ENCODE results near the gene MGP. TPM values are rescaled to one million over a fixed set of nuclear protein-coding genes. Genes with fewer than 3 reads are reported as not detected.

The MGP gene
- total and polyA plus RNA-seq, 2 donors (not counting 1 experiment from before 2014, with no cell fraction given): 0.39 to 0.81 TPM

DNA sequence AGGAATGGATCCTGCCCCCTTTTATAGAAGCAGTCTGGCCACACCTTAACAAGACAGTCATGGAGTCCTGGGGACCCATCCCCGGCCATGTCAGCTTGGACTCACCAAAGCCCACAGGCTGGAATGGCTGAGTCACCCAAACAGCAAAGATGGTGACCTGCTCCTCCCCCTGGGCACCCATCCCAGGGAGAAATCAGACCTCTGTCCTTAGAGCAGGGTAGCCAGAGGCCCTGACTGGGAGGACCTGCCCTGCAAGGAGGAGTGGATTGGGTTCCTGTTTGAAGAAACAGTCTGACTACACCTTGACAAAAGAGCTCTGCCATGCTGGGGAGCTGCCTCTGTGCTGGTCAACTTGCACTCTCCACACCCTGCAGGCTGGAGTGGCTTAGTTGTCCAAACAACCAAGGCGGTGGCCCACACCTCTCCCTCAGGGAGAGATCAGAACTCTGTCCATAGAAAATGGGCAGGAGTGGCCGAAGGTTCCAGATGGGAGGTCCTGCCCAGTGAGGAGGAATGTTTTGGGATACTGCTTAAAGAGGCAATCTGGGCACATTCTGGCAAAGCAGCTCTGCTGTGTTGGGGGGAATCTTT is 16.6 kb downstream of the MGP start:
- H3K9me3 ChIP-seq (ENCODE audit: control extremely low read depth in 1 of 3, control insufficient read depth in 2 of 3, insufficient read depth in 1 of 3, low read length in 2 of 3): peaks cover 0 to 17% (median 2%) of the 10 kb centered on the region in 3 donors
- ATAC-seq (ENCODE audit: low read depth) (no peak), DNase-seq (no peak)
- no peaks in the 10 kb centered on the region for H3K9me3 Mint-ChIP-seq (ENCODE audit: insufficient read depth)
- H4K20me1 ChIP-seq (ENCODE audit: control insufficient read depth, insufficient read depth, low read length, poor library complexity, severe bottlenecking): no peaks in the 10 kb centered on the region
- H3K9ac ChIP-seq (ENCODE audit: low read length): no peak overlapping the region
- no peak for TF ChIP-seq CTCF (IDR thresholded peaks at IDR 0.05)
- TF ChIP-seq EZH2 (IDR thresholded peaks at IDR 0.05; ENCODE audit: borderline replicate concordance, insufficient read depth, low read depth, low read length, poor library complexity, severe bottlenecking): no peak
- no peak overlapping the region for H3K4me3 ChIP-seq (ENCODE audit: control extremely low read depth in 1 of 5, extremely low read depth in 1 of 5, insufficient read depth in 1 of 5, low read depth in 2 of 5, low read length in 4 of 5)
- H3K36me3 ChIP-seq (replicated peaks in 1 of 2; ENCODE audit: control extremely low read depth in 1 of 2, control insufficient read depth in 1 of 2, extremely low read depth in 1 of 2, insufficient read depth in 2 of 2, low read length in 1 of 2): no peaks in the 10 kb centered on the region
- H3K4me1 Mint-ChIP-seq: peaks cover 2% of the 10 kb centered on the region
- H3K27me3 Mint-ChIP-seq: peaks cover 16% of the 10 kb centered on the region
- peaks cover 0 to 4% of the 10 kb centered on the region in 2 donors for H3K4me1 ChIP-seq (ENCODE audit: control insufficient read depth in 2 of 2, insufficient read depth in 2 of 2, low read length in 2 of 2)
- H3K4me2 ChIP-seq (replicated peaks; ENCODE audit: low read depth, low read length, poor library complexity, severe bottlenecking): no peak overlapping the region
- H2AFZ ChIP-seq (ENCODE audit: insufficient read depth, low read depth, low read length, poor library complexity, severe bottlenecking): no peak overlapping the region
- H3K27me3 ChIP-seq (replicated peaks in 1 of 4; ENCODE audit: control extremely low read depth in 1 of 4, control insufficient read depth in 3 of 4, insufficient read depth in 4 of 4, low read length in 3 of 4): peaks cover 0 to 14% (median 2%) of the 10 kb centered on the region in 4 experiments
- no peak overlapping the region for H3K27ac Mint-ChIP-seq
- H3K79me2 ChIP-seq (ENCODE audit: control insufficient read depth, insufficient read depth, low read length): no peaks in the 10 kb centered on the region
- ChIA-PET CTCF (no interaction called here), POLR2A (no interaction called here)
- 100% methylated on average over 2 of the region's 3 CpGs for WGBS (ENCODE audit: insufficient coverage)
- H3K27ac ChIP-seq (ENCODE audit: low read length in 2 of 2): no peak overlapping the region
- intact Hi-C loops (cut with micrococcal nuclease): no loop called here
- no peak overlapping the region for H3K4me3 Mint-ChIP-seq

DNA sequence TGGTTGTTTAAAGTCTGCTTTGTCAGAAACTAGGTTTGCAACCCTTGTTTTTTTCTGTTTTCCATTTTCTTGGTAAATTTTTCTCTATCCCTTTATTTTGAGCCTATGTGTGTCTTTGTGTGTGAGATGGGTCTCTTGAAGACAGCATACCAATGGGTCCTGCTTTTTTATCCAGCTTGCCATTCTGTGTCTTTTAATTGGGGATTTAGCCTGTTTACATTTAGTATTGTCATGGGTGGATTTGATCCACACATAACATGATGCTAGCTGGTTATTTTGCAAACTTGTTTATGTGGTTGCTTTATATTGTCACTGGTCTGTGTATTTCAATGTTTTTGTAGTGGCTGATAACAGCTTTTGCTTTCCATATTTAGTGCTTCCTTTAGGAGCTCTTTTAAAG is 25.2 kb downstream of the MGP start:
- no peak overlapping the region for H3K4me3 ChIP-seq (ENCODE audit: control extremely low read depth in 1 of 5, extremely low read depth in 1 of 5, insufficient read depth in 1 of 5, low read depth in 2 of 5, low read length in 4 of 5)
- H3K9me3 ChIP-seq (ENCODE audit: control extremely low read depth in 1 of 3, control insufficient read depth in 2 of 3, insufficient read depth in 1 of 3, low read length in 2 of 3): peaks cover 2 to 15% (median 6%) of the 10 kb centered on the region in 3 donors
- peaks cover 7% of the 10 kb centered on the region for H3K9me3 Mint-ChIP-seq (ENCODE audit: insufficient read depth)
- H3K4me1 ChIP-seq (ENCODE audit: control insufficient read depth in 2 of 2, insufficient read depth in 2 of 2, low read length in 2 of 2): peaks cover 8 to 15% of the 10 kb centered on the region in 2 donors
- no peaks in the 10 kb centered on the region for H3K79me2 ChIP-seq (ENCODE audit: control insufficient read depth, insufficient read depth, low read length)
- H4K20me1 ChIP-seq (ENCODE audit: control insufficient read depth, insufficient read depth, low read length, poor library complexity, severe bottlenecking): no peaks in the 10 kb centered on the region
- H3K27me3 Mint-ChIP-seq: no peaks in the 10 kb centered on the region
- no peak overlapping the region for H3K4me3 Mint-ChIP-seq
- DNase-seq (no peak), ATAC-seq (ENCODE audit: low read depth) (no peak)
- H2AFZ ChIP-seq (ENCODE audit: insufficient read depth, low read depth, low read length, poor library complexity, severe bottlenecking): no peak overlapping the region
- H3K9ac ChIP-seq (ENCODE audit: low read length): no peak overlapping the region
- no peak for TF ChIP-seq CTCF (IDR thresholded peaks at IDR 0.05)
- no peak for TF ChIP-seq EZH2 (IDR thresholded peaks at IDR 0.05; ENCODE audit: borderline replicate concordance, insufficient read depth, low read depth, low read length, poor library complexity, severe bottlenecking)
- H3K27me3 ChIP-seq (replicated peaks in 1 of 4; ENCODE audit: control extremely low read depth in 1 of 4, control insufficient read depth in 3 of 4, insufficient read depth in 4 of 4, low read length in 3 of 4): no peaks in the 10 kb centered on the region
- ChIA-PET POLR2A (no interaction called here), CTCF (no interaction called here)
- no peak overlapping the region for H3K27ac Mint-ChIP-seq
- intact Hi-C loops (cut with micrococcal nuclease): loop anchor here (1.0 kb wide), 1 partner anchor 18 kb away; no protein-coding TSS in a partner anchor
- peaks cover 24% of the 10 kb centered on the region for H3K4me1 Mint-ChIP-seq
- no peak overlapping the region for H3K4me2 ChIP-seq (replicated peaks; ENCODE audit: low read depth, low read length, poor library complexity, severe bottlenecking)
- H3K36me3 ChIP-seq (replicated peaks in 1 of 2; ENCODE audit: control extremely low read depth in 1 of 2, control insufficient read depth in 1 of 2, extremely low read depth in 1 of 2, insufficient read depth in 2 of 2, low read length in 1 of 2): no peaks in the 10 kb centered on the region
- no peak overlapping the region for H3K27ac ChIP-seq (ENCODE audit: low read length in 2 of 2)

All from B cell (primary cell).